Lung (tissue), 16 donors: ENCODE data around the gene ZNF552. TPM values are rescaled to one million over a fixed set of nuclear protein-coding genes. Genes with fewer than 3 reads are reported as not detected.
"Not testable (repeated sequence)": the region's sequence is repeated elsewhere in the genome, so short reads cannot be mapped to it uniquely, and the experiment has no call there.

ENCODE experiments used
- ATAC-seq: fragments of 200-7000 bp; cut with Tn5 transposase; one replicate; pipeline ENCODE4 v1.9.1; 2020; ENCODE audit warnings: moderate number of reproducible peaks; ENCODE audit not compliant: insufficient read depth, low FRiP score
- DNase-seq, 3 donors: peaks; one replicate each; pipeline ENCODE4 v3.0.0-alpha.2; 2013 to 2017
- H3K27ac ChIP-seq, 2 donors: one replicate each; pipeline ENCODE4 v1.5.1; 2013; ENCODE audit warnings: mild to moderate bottlenecking in 2 of 2, moderate library complexity in 2 of 2, control low read depth in 1 of 2, inconsistent platforms in 1 of 2, low read depth in 1 of 2, low read length in 1 of 2
- H3K27me3 ChIP-seq, 3 donors: one replicate each; pipeline ENCODE4 v1.5.1; 2013; ENCODE audit warnings: low read length in 2 of 3; ENCODE audit not compliant: control insufficient read depth in 3 of 3, insufficient read depth in 3 of 3
- H3K36me3 ChIP-seq, 4 donors: one replicate each; pipeline ENCODE4 v1.5.1; 2013; ENCODE audit warnings: low read length in 4 of 4, mild to moderate bottlenecking in 1 of 4, moderate library complexity in 1 of 4; ENCODE audit not compliant: control insufficient read depth in 4 of 4, insufficient read depth in 4 of 4
- H3K4me1 ChIP-seq, 5 donors: one replicate each; pipeline ENCODE4 v1.5.1; 2013; ENCODE audit warnings: low read length in 5 of 5, mild to moderate bottlenecking in 2 of 5, moderate library complexity in 1 of 5; ENCODE audit not compliant: control insufficient read depth in 5 of 5, insufficient read depth in 5 of 5
- H3K4me3 ChIP-seq: one replicate; pipeline ENCODE4 v1.5.1; 2013; ENCODE audit warnings: mild to moderate bottlenecking, control low read depth, moderate library complexity
- H3K9ac ChIP-seq, 2 donors: one replicate each; pipeline ENCODE4 v1.5.1; 2013; ENCODE audit warnings: low read length in 2 of 2, control low read depth in 1 of 2; ENCODE audit not compliant: insufficient read depth in 1 of 2
- H3K9me3 ChIP-seq, 4 donors: one replicate each; pipeline ENCODE4 v1.5.1; 2013; ENCODE audit warnings: low read length in 3 of 4, mild to moderate bottlenecking in 1 of 4, moderate library complexity in 1 of 4; ENCODE audit not compliant: control insufficient read depth in 4 of 4, insufficient read depth in 3 of 4
- WGBS, 2 donors: extraction: QIAGEN DNeasy Blood & Tissue Kit; methylation state at CpG; one replicate each; pipeline ENCODE4 v1.1.7; 2013; 5-methylcytosine and 5-hydroxymethylcytosine counted together
- long read RNA-seq, 5 donors: transcript quantifications; one replicate each; lab custom pipeline, GENCODE V29; 2026
- polyA plus RNA-seq, 2 donors: library from polyadenylated mRNA; stranded (reverse); fragments of 200-250 nt; gene quantifications; one replicate each; pipeline ENCODE4 v1.2.1, GENCODE V29; 2013
- total RNA-seq, 2 donors: library from RNA; depleted of rRNA in 1 of 2; stranded (reverse); fragments of >200 nt in 1 of 2; gene quantifications; one replicate each; pipeline ENCODE4 v1.2.1, GENCODE V29; 2014 to 2021
- TF ChIP-seq, protein P1 (sequence below): IDR thresholded peaks from 2 replicates; pipeline ENCODE4 v1.5.1; 2012; ENCODE audit warnings: mild to moderate bottlenecking; ENCODE audit errors: control extremely low read depth, extremely low read depth
- donor health status: control.
- donor health status: control.
- donor health status: Bipolar disorder and iron deficiency.
- donor health status: healthy.
- donor health status: DM: yes; HTN: yes; CAD: no.

ZNF552 gene
- total RNA-seq, result 10 to 100 TPM; 15.1 to 44.1 TPM
- polyA plus RNA-seq, result 1 to 10 TPM; 5.9 to 7.2 TPM
- long read RNA-seq, donor 1, result 0 reads
- long read RNA-seq, donor 2, partial matches to known transcripts, result 0 of 1 reads
- long read RNA-seq, donor 2, other reads (novel, unspliced or antisense), result 0 of 1 reads
- long read RNA-seq, donor 3, partial matches to known transcripts, result 0 of 1 reads
- long read RNA-seq, donor 3, other reads (novel, unspliced or antisense), result 0 of 1 reads
- long read RNA-seq, donor 4, result 0 reads
- long read RNA-seq, donor 5, partial matches to known transcripts, result 7 of 10 reads
- long read RNA-seq, donor 5, other reads (novel, unspliced or antisense), result 0 of 10 reads

DNA sequence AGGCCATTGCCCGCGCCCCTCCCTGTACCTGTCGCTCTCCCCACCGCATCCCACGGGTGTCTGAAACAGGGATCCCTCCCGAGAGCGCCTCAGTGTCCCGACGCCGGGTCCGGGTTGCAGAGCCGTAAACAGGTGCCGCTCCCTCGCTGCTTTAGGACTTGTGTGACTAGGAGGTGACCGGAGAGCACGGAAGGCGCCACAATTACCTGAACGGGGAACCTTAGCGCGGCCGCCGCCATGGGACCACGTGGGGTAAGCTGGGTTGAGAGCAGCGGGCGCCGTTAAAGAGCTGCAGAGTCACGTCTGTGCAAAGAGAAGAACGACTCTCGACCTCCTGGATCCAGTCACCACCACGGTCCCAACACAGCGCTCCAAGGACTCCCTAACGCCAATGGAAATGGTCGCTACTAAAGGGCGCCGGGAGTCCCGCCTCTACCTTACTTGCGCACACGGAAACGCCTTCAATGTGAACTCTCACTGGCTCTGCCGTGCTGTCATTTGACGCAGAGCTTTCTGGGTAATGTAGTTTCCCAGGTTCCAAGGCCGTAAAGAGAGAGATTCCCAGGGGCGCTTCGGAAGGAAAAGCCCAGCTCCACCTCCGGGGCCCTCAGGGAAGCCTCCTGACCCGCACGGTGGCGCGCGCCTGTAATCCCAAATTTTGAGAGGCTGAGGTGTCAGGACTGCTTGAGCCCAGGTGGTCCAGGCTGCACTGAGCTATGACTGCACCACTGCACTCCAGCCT, at the start of gene ZNF552:
Gene ZNF552 (minus strand): TSS at position 409 of the 742 bp plus-strand sequence. CDS start 170 bp downstream, at position 239.
- Histone ChIP-seq H3K27ac (peak within 1 kb of the TSS; percentile 79 to 86), H3K9me3 (peaks cover 0 to 2% (median 0%) of the 10 kb centered on the region in 4 donors), H3K27me3 (no peaks in the 10 kb centered on the region), H3K4me1 (peaks cover 0 to 16% (median 3%) of the 10 kb centered on the region in 5 donors), H3K9ac (peak within 1 kb of the TSS; percentile 52 to 86), H3K36me3 (peaks cover 2 to 11% (median 6%) of the 10 kb centered on the region in 4 donors), H3K4me3 (peak within 1 kb of the TSS; percentile 82)
- DNase-seq (peak; percentile 89 to 96 (median 96)), ATAC-seq (peak; percentile 88)
- TF ChIP-seq, protein P1, sequence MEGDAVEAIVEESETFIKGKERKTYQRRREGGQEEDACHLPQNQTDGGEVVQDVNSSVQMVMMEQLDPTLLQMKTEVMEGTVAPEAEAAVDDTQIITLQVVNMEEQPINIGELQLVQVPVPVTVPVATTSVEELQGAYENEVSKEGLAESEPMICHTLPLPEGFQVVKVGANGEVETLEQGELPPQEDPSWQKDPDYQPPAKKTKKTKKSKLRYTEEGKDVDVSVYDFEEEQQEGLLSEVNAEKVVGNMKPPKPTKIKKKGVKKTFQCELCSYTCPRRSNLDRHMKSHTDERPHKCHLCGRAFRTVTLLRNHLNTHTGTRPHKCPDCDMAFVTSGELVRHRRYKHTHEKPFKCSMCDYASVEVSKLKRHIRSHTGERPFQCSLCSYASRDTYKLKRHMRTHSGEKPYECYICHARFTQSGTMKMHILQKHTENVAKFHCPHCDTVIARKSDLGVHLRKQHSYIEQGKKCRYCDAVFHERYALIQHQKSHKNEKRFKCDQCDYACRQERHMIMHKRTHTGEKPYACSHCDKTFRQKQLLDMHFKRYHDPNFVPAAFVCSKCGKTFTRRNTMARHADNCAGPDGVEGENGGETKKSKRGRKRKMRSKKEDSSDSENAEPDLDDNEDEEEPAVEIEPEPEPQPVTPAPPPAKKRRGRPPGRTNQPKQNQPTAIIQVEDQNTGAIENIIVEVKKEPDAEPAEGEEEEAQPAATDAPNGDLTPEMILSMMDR, result no peak
- WGBS, 2 donors, result 0% methylated on average over 50 of the region's 50 CpGs

DNA sequence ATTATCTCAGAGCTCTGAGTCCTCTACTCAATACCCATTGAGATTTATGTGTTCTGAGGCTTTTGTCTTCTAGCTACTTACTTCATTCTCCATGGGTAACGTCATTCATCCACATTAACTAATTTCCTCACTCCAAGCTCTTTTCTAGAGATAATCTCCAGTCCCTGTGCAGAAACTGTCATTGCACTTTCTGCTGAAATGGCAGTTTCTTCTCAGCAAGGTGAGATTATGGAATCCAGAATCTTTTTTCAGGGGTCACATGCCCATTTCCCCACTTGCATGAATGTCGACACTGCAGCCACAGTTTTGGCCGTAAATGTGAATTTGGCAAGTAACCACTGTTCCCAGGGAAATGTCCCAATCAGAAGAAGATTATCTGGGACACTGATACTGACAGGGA, 47.6 kb upstream of the ZNF552 start:
- not testable (repeated sequence) for H3K27me3 ChIP-seq, H3K9ac ChIP-seq, H3K4me1 ChIP-seq, H3K27ac ChIP-seq, H3K4me3 ChIP-seq, DNase-seq, ATAC-seq
- Histone ChIP-seq H3K36me3 (peaks cover 35 to 75% (median 50%) of the 10 kb centered on the region in 4 donors), H3K9me3 (peaks cover 0 to 50% (median 5%) of the 10 kb centered on the region in 4 donors)
- 70 to 90% methylated on average over 3 of the region's 3 CpGs for WGBS, 2 donors

DNA sequence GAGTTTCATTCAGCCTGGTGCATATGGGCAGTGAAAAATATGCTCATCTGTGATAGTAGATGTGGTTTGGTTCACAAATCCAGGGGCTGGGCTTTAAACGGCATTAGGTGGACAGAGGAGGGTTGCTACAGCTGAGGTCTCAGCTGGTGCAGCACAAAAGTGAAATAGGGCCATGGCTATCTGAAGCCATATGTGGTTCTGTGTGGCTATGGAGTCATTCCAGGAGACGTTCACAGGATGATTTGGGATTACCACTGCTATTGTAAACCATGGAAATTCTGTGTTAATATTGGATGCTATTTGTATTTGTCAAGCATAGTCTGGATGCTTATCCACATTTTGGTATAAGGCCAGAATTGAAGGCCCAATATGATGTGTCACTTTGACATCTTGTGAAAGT, 39.4 kb upstream of the ZNF552 start:
- DNase-seq, H3K27me3 ChIP-seq, ATAC-seq, H3K4me3 ChIP-seq, H3K9ac ChIP-seq: not testable (repeated sequence)
- peaks cover 0 to 14% (median 7%) of the 10 kb centered on the region in 5 donors for H3K4me1 ChIP-seq
- peaks cover 0 to 27% (median 0%) of the 10 kb centered on the region in 4 donors for H3K9me3 ChIP-seq
- WGBS, 2 donors, result 76 to 89% methylated on average over 2 of the region's 2 CpGs
- H3K27ac ChIP-seq, result peak overlapping the region in 1 of 2 donors; percentile 4
- H3K36me3 ChIP-seq, result peaks cover 8 to 26% (median 17%) of the 10 kb centered on the region in 4 donors

DNA sequence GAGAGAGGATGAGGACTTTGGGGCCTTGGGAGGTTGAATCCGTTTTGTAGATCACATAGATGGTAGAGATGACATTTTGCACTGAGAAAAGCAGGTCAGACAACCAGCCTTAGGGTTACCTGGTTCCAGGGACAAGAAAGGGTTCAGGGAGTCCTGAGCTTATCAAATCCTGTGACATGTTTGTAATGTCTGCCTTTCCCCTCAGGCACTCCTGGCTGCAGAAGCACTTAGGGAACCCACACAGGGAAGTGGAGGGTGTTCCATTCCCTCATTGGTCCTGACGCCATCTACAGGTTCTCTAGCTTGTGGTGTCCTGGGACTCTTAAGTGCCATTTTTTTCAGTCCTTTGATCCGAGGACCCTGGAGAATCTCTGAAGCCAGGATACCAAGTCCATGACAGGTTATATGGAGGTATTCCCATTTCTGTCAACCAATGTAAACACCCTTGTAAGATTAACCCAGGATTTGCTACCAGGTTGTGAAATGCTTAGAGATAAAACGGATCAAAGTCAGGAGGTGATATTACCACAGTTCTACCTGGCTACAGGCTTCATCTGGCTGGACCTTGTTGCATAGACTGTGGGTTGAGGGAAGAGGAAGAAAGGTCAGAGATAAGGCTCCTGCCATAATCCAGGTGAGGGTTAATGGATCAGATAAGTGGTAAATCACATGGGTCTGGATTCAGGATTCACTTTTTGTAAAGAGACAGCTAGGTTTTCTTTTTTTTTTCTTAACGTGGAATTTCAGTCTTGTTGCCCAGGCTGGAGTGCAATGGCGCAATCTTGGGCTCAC, 37.3 kb upstream of the ZNF552 start:
- not testable (repeated sequence) for DNase-seq, H3K27me3 ChIP-seq, H3K9ac ChIP-seq, ATAC-seq, H3K4me3 ChIP-seq, H3K27ac ChIP-seq
- 76 to 88% methylated on average over 5 to 6 of the region's 6 CpGs for WGBS, 2 donors
- H3K4me1 ChIP-seq, result peaks cover 0 to 14% (median 7%) of the 10 kb centered on the region in 5 donors
- H3K36me3 ChIP-seq, result peaks cover 3 to 20% (median 6%) of the 10 kb centered on the region in 4 donors
- peaks cover 0 to 21% (median 0%) of the 10 kb centered on the region in 4 donors for H3K9me3 ChIP-seq
